Smooth muscle cell (in vitro differentiated cells): Measurements from ENCODE around the gene SMARCD1. TPM values are rescaled to one million over a fixed set of nuclear protein-coding genes. Genes with fewer than 3 reads are reported as not detected.
"Not testable (repeated sequence)": the region's sequence is repeated elsewhere in the genome, so short reads cannot be mapped to it uniquely, and the experiment has no call there.

Experiments
- DNase-seq: peaks from one replicate; lab custom pipeline; 2025; ENCODE audit not compliant: unreplicated experiment; lab: John Stamatoyannopoulos, UW
- H2AFZ ChIP-seq: fragments of 200-600 bp; sonication (generic); 2 replicates; pipeline ENCODE4 v1.6.0; 2016; ENCODE audit warnings: antibody characterized with exemption, low read depth, mild to moderate bottlenecking
- H3F3A ChIP-seq: fragments of 200-600 bp; sonication (generic); 2 replicates; pipeline ENCODE4 v1.6.0; 2017; ENCODE audit warnings: antibody characterized with exemption, low read depth
- H3K27ac ChIP-seq: fragments of 200-600 bp; sonication (generic); 2 replicates; pipeline ENCODE4 v1.5.1; 2016; ENCODE audit warnings: low read depth, mild to moderate bottlenecking
- H3K27me3 ChIP-seq: fragments of 200-600 bp; sonication (generic); 2 replicates; pipeline ENCODE4 v1.6.1; 2016; ENCODE audit warnings: low read depth, mild to moderate bottlenecking
- H3K36me3 ChIP-seq: fragments of 200-600 bp; sonication (generic); 2 replicates; pipeline ENCODE4 v1.5.1; 2016; ENCODE audit warnings: low read depth
- H3K4me1 ChIP-seq: fragments of 200-600 bp; sonication (generic); 2 replicates; pipeline ENCODE4 v1.5.1; 2016; ENCODE audit warnings: low read depth
- H3K4me2 ChIP-seq: fragments of 200-600 bp; sonication (generic); 2 replicates; pipeline ENCODE4 v1.6.0; 2016; ENCODE audit warnings: mild to moderate bottlenecking
- H3K4me3 ChIP-seq: fragments of 200-600 bp; sonication (generic); 2 replicates; pipeline ENCODE4 v1.5.1; 2016; ENCODE audit warnings: mild to moderate bottlenecking
- H3K79me2 ChIP-seq: fragments of 200-600 bp; sonication (generic); 2 replicates; pipeline ENCODE4 v1.6.0; 2016; ENCODE audit warnings: low read depth, mild to moderate bottlenecking
- H3K9ac ChIP-seq: fragments of 200-600 bp; sonication (generic); 2 replicates; pipeline ENCODE4 v1.6.0; 2016; ENCODE audit warnings: low read depth
- H3K9me3 ChIP-seq: fragments of 200-600 bp; sonication (generic); replicated peaks from 2 replicates; pipeline ENCODE4 v1.5.1; 2016; ENCODE audit warnings: low read depth
- H4K20me1 ChIP-seq: fragments of 200-600 bp; sonication (generic); 2 replicates; pipeline ENCODE4 v1.6.0; 2016; ENCODE audit warnings: low read depth
- WGBS: methylation state at CpG from one replicate; pipeline ENCODE4 v1.1.7; 2016; ENCODE audit warnings: low lambda C conversion rate; 5-methylcytosine and 5-hydroxymethylcytosine counted together
- polyA plus RNA-seq: library from polyadenylated mRNA; unstranded; fragments of >200 nt; fragmentation: Nextera tagmentation; extraction: Ambion mirVana; gene quantifications from 2 replicates; pipeline ENCODE4 v1.2.1, GENCODE V29; 2016
- total RNA-seq: library from RNA; depleted of rRNA; stranded (reverse); fragments of >200 nt; gene quantifications from 2 replicates; pipeline ENCODE4 v1.2.3, GENCODE V29; 2014
- TF ChIP-seq, protein P1 (sequence below): fragments of 200-600 bp; sonication (generic); IDR thresholded peaks from 2 replicates; pipeline ENCODE4 v1.5.1; 2017; ENCODE audit warnings: borderline replicate concordance, mild to moderate bottlenecking, antibody characterized with exemption; ENCODE audit not compliant: insufficient read depth, poor library complexity, severe bottlenecking

The SMARCD1 gene
- total and polyA plus RNA-seq, 2 experiments from 2014 or later, result 24.1 to 39.6 TPM

DNA sequence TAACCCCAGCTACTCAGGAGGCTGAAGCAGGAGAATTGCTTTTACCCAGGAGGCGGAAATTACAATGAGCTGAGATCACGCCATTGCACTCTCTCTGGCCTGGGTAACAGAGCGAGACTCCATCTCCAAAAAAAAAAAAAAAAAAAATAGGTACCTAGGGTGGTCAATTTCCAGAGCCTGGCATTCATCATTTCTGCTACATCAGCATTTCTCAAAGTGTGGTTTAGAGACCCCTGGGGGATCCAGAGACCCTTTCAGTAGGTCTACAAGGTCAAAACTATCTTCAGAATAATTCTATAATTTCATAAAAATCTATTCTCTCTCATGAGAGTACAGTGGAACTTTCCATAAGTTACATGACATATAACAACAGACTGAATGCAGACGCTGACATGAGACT, 62.1 kb downstream of the SMARCD1 start:
- WGBS, result 95% methylated on average over 4 of the region's 4 CpGs
- no peaks in the 10 kb centered on the region for H3K27me3 ChIP-seq
- DNase-seq, result no peak
- TF ChIP-seq, protein P1, sequence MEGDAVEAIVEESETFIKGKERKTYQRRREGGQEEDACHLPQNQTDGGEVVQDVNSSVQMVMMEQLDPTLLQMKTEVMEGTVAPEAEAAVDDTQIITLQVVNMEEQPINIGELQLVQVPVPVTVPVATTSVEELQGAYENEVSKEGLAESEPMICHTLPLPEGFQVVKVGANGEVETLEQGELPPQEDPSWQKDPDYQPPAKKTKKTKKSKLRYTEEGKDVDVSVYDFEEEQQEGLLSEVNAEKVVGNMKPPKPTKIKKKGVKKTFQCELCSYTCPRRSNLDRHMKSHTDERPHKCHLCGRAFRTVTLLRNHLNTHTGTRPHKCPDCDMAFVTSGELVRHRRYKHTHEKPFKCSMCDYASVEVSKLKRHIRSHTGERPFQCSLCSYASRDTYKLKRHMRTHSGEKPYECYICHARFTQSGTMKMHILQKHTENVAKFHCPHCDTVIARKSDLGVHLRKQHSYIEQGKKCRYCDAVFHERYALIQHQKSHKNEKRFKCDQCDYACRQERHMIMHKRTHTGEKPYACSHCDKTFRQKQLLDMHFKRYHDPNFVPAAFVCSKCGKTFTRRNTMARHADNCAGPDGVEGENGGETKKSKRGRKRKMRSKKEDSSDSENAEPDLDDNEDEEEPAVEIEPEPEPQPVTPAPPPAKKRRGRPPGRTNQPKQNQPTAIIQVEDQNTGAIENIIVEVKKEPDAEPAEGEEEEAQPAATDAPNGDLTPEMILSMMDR, result no peak
- H3K36me3 ChIP-seq, result no peaks in the 10 kb centered on the region
- no peak overlapping the region for H3K4me3 ChIP-seq
- no peak overlapping the region for H3K27ac ChIP-seq
- H3F3A ChIP-seq, result no peaks in the 10 kb centered on the region
- peaks cover 86% of the 10 kb centered on the region for H3K79me2 ChIP-seq
- H3K4me2 ChIP-seq, result no peak overlapping the region
- H3K9ac ChIP-seq, result no peak overlapping the region
- H3K4me1 ChIP-seq, result no peaks in the 10 kb centered on the region
- H2AFZ ChIP-seq, result no peak overlapping the region
- H3K9me3 ChIP-seq, result no peaks in the 10 kb centered on the region
- H4K20me1 ChIP-seq, result peaks cover 98% of the 10 kb centered on the region

DNA sequence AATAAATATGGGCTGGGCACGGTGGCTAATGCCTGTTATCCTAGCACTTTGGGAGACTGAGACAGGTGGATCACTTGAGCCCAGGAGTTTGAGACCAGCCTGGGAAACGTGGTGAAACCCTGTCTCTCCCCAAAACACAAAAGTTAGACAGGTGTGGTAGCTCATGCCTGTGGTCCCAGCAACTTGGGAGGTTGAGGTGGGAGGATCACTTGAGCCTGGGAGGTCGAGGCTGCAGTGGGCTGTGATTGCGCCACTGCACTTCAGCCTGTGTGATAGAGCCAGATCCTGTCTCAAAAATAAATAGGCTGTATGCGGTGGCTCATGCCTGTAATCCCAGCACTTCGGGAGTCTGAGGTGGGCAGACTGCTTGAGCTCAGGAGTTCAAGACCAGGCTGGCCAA, 62.9 kb downstream of the SMARCD1 start:
- not testable (repeated sequence) for H3F3A ChIP-seq, H3K27ac ChIP-seq, H3K9me3 ChIP-seq, H3K4me1 ChIP-seq, H3K27me3 ChIP-seq, H3K4me3 ChIP-seq, H3K4me2 ChIP-seq, H3K36me3 ChIP-seq, H2AFZ ChIP-seq, H3K9ac ChIP-seq, DNase-seq
- WGBS, result 94% methylated on average over 6 of the region's 6 CpGs
- Histone ChIP-seq H3K79me2 (peaks cover 93% of the 10 kb centered on the region), H4K20me1 (peaks cover 99% of the 10 kb centered on the region)

DNA sequence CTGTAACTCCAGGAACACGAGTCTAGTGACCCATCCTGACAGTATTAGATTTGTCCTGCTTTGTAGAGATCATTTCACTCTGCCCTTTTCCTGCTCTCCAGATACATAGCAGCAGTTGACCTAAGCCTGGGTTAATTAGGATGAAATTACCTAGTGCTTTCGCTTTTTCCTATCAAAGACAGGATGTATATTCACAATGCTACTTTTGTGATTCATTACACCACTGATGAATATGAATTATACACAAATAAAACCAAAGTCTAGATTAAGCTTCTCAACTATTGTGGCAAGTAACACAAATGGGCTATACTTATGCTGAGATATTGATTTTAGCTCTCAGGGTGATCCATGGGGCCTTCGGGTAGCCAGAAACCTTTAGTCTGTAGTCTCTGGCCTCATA, 64.2 kb downstream of the SMARCD1 start:
- H3K4me3 ChIP-seq, result no peak overlapping the region
- H3K4me2 ChIP-seq, result no peak overlapping the region
- H4K20me1 ChIP-seq, result peaks cover 99% of the 10 kb centered on the region
- WGBS, result 92% methylated on average over 3 of the region's 3 CpGs
- no peaks in the 10 kb centered on the region for H3K4me1 ChIP-seq
- no peak overlapping the region for H3K9ac ChIP-seq
- peaks cover 94% of the 10 kb centered on the region for H3K79me2 ChIP-seq
- DNase-seq, result no peak
- H3K36me3 ChIP-seq, result no peaks in the 10 kb centered on the region
- no peaks in the 10 kb centered on the region for H3F3A ChIP-seq
- H3K27ac ChIP-seq, result no peak overlapping the region
- no peaks in the 10 kb centered on the region for H3K27me3 ChIP-seq
- no peaks in the 10 kb centered on the region for H3K9me3 ChIP-seq
- TF ChIP-seq, protein P1, result no peak
- no peak overlapping the region for H2AFZ ChIP-seq

Other genes starting within 250 kb of the SMARCD1 start
- gene BCDIN3D, start 242.2 kb upstream of the SMARCD1 start, total RNA-seq, result 2.5 and 3.4 TPM in 2 replicates
- gene BCDIN3D, start 242.2 kb upstream of the SMARCD1 start, polyA plus RNA-seq, result 2.9 and 3.8 TPM in 2 replicates
- gene FAIM2, start 181.4 kb upstream of the SMARCD1 start, total RNA-seq, result 0.04 and 0.67 TPM in 2 replicates
- gene FAIM2, start 181.4 kb upstream of the SMARCD1 start, polyA plus RNA-seq, result 1.2 and 1.6 TPM in 2 replicates
- 0.13 and 0.22 TPM in 2 replicates for gene AQP2, start 134.6 kb upstream of the SMARCD1 start, total RNA-seq
- gene AQP2, start 134.6 kb upstream of the SMARCD1 start, polyA plus RNA-seq, result 0.14 and 0.99 TPM in 2 replicates
- not detected in 2 replicates for gene AQP5, start 123.5 kb upstream of the SMARCD1 start, total RNA-seq
- 1.5 TPM in 1 of 2 replicates, not detected in the other for gene AQP5, start 123.5 kb upstream of the SMARCD1 start, polyA plus RNA-seq
- not detected in 2 replicates for gene AQP6, start 112.4 kb upstream of the SMARCD1 start, total RNA-seq
- gene AQP6, start 112.4 kb upstream of the SMARCD1 start, polyA plus RNA-seq, result not detected in 2 replicates
- 18.3 and 52.3 TPM in 2 replicates for gene RACGAP1, start 59.8 kb upstream of the SMARCD1 start, total RNA-seq
- gene RACGAP1, start 59.8 kb upstream of the SMARCD1 start, polyA plus RNA-seq, result 11.4 and 13.7 TPM in 2 replicates
- gene ASIC1, start 27.7 kb upstream of the SMARCD1 start, total RNA-seq, result 0.36 and 0.45 TPM in 2 replicates
- 0.69 and 1.5 TPM in 2 replicates for gene ASIC1, start 27.7 kb upstream of the SMARCD1 start, polyA plus RNA-seq
- not detected in 2 replicates for gene GPD1, start 18.7 kb downstream of the SMARCD1 start, total RNA-seq
- gene GPD1, start 18.7 kb downstream of the SMARCD1 start, polyA plus RNA-seq, result 0.24 TPM in 1 of 2 replicates, not detected in the other
- 14.7 and 18.6 TPM in 2 replicates for gene COX14, start 26.9 kb downstream of the SMARCD1 start, total RNA-seq
- 67.9 and 71.3 TPM in 2 replicates for gene COX14, start 26.9 kb downstream of the SMARCD1 start, polyA plus RNA-seq
- gene CERS5, start 82.0 kb downstream of the SMARCD1 start, total RNA-seq, result 53.5 and 58.1 TPM in 2 replicates
- gene CERS5, start 82.0 kb downstream of the SMARCD1 start, polyA plus RNA-seq, result 95.7 and 102 TPM in 2 replicates
- gene LIMA1, start 198.2 kb downstream of the SMARCD1 start, total RNA-seq, result 154 and 204 TPM in 2 replicates
- 39.6 and 68.3 TPM in 2 replicates for gene LIMA1, start 198.2 kb downstream of the SMARCD1 start, polyA plus RNA-seq